ENCODE measurements around the gene OTP.

- TF ChIP-seq POLR2A (IDR thresholded peaks at IDR 0.05) (no peak), CTCF (IDR thresholded peaks at IDR 0.05) (no peak)
Measured at GRCh38 chr5:77599679-77600078, 38.8 kb downstream of the OTP start.

Measured in lower leg skin (tissue), 3 donors.